A673 (cell line): ENCODE results near the gene PDE11A. TPM values are rescaled to one million over a fixed set of nuclear protein-coding genes. Genes with fewer than 3 reads are reported as not detected.
A peak's percentile ranks its signal among the peaks of the same experiment; 100 is the strongest.

ENCODE experiments used
- BruUV-seq: library from RNA; stranded (reverse); fragments of 400-500 nt; replicated peaks from 2 replicates; lab custom pipeline; 2021; lab: Mats Ljungman, UMichigan
- CTCF ChIA-PET: fragments of 300-600 bp; sonication (Branson Sonifier 250); formaldehyde crosslinking; loops from one replicate; lab custom pipeline; 2022; ENCODE audit warnings: antibody characterized with exemption; lab: Charles Lee
- POLR2A ChIA-PET: fragments of 300-600 bp; sonication (Branson Sonifier 250); formaldehyde crosslinking; loops from one replicate; lab custom pipeline; 2022; ENCODE audit warnings: antibody characterized with exemption; ENCODE audit not compliant: low non-redundant PET; lab: Charles Lee
- DNase-seq: peaks from one replicate; pipeline ENCODE4 v3.0.0-alpha.2; 2015; ENCODE audit warnings: low spot score
- H3K27ac ChIP-seq: fragments of 200-600 bp; sonication (generic); 2 replicates; pipeline ENCODE4 v1.5.1; 2016; ENCODE audit warnings: mixed run types, low read depth, mild to moderate bottlenecking, mixed read lengths, antibody characterized with exemption, low read length; ENCODE audit not compliant: poor library complexity, severe bottlenecking
- H3K27me3 ChIP-seq: fragments of 200-600 bp; sonication (generic); replicated peaks from 2 replicates; pipeline ENCODE4 v1.6.1; 2017; ENCODE audit warnings: mixed run types, low read depth, mild to moderate bottlenecking, mixed read lengths, antibody characterized with exemption, low read length; ENCODE audit not compliant: insufficient read depth, poor library complexity
- H3K36me3 ChIP-seq: fragments of 200-600 bp; sonication (generic); 2 replicates; pipeline ENCODE4 v1.6.1; 2016; ENCODE audit warnings: mixed run types, mild to moderate bottlenecking, mixed read lengths, antibody characterized with exemption, low read length; ENCODE audit not compliant: insufficient read depth, poor library complexity, severe bottlenecking
- H3K4me1 ChIP-seq: fragments of 200-600 bp; sonication (generic); 2 replicates; pipeline ENCODE4 v1.6.1; 2017; ENCODE audit warnings: mixed run types, mild to moderate bottlenecking, mixed read lengths, antibody characterized with exemption, low read length; ENCODE audit not compliant: insufficient read depth, poor library complexity, severe bottlenecking
- H3K4me3 ChIP-seq: fragments of 200-600 bp; sonication (generic); 2 replicates; pipeline ENCODE4 v1.5.1; 2016; ENCODE audit warnings: low read depth, mixed run types, mild to moderate bottlenecking, mixed read lengths, low read length; ENCODE audit not compliant: poor library complexity, severe bottlenecking
- H3K9me3 ChIP-seq: fragments of 200-600 bp; sonication (generic); 2 replicates; pipeline ENCODE4 v1.6.1; 2016; ENCODE audit warnings: mixed run types, low read depth, mild to moderate bottlenecking, mixed read lengths, antibody characterized with exemption, low read length; ENCODE audit not compliant: poor library complexity, severe bottlenecking
- CTCF ChIP-seq: fragments of 300-800, 200-600 bp; sonication (generic); conservative IDR thresholded peaks from 2 replicates; pipeline ENCODE4 v1.5.1; 2017; ENCODE audit warnings: low read depth, mild to moderate bottlenecking, antibody characterized with exemption, low read length, moderate library complexity, mixed read lengths
- EZH2 ChIP-seq: fragments of 200-600 bp; sonication (generic); IDR thresholded peaks from 2 replicates; pipeline ENCODE4 v1.6.1; 2017; ENCODE audit warnings: borderline replicate concordance, low read depth, mild to moderate bottlenecking, mixed read lengths, antibody characterized with exemption, low read length; ENCODE audit not compliant: poor library complexity, severe bottlenecking
- intact Hi-C: fragments of 100-400 bp; cut with micrococcal nuclease; formaldehyde crosslinking; loops from one replicate; pipeline ENCODE4 v1.10.0; 2022; ENCODE audit not compliant: unreplicated experiment
- total RNA-seq: library from RNA; stranded (reverse); gene quantifications from 2 replicates; pipeline ENCODE4 v1.2.3, GENCODE V29; 2021

Gene PDE11A
- total RNA-seq, 1 experiment from 2014 or later, result not detected

GRCh38 chr2:177735318-177735803, 337.2 kb downstream of the PDE11A start:
- Histone ChIP-seq H3K27me3 (no peaks in the 10 kb centered on the region), H3K9me3 (no peaks in the 10 kb centered on the region), H3K4me1 (peaks cover 6% of the 10 kb centered on the region), H3K36me3 (no peaks in the 10 kb centered on the region), H3K4me3 (no peak overlapping the region), H3K27ac (no peak overlapping the region)
- intact Hi-C loops, result no loop called here
- ChIA-PET CTCF (no interaction called here), POLR2A (interaction anchor here (0.7 kb wide), 1 partner anchor 151 kb away, joined by 5 read pairs; no protein-coding TSS in a partner anchor)
- no peak for DNase-seq
- no peak for TF ChIP-seq CTCF
- no TSS peak for BruUV-seq

GRCh38 chr2:177733322-177733855, 339.2 kb downstream of the PDE11A start:
- Histone ChIP-seq H3K27ac (no peak overlapping the region), H3K27me3 (no peaks in the 10 kb centered on the region), H3K4me3 (no peak overlapping the region), H3K9me3 (no peaks in the 10 kb centered on the region), H3K36me3 (no peaks in the 10 kb centered on the region), H3K4me1 (peaks cover 6% of the 10 kb centered on the region)
- POLR2A ChIA-PET, result no interaction called here
- intact Hi-C loops, result no loop called here
- CTCF ChIA-PET, result no interaction called here
- no peak for DNase-seq
- BruUV-seq, result no TSS peak
- no peak for TF ChIP-seq CTCF
- TF ChIP-seq EZH2, result no peak

GRCh38 chr2:177731384-177731783, 341.2 kb downstream of the PDE11A start:
- DNase-seq, result peak; percentile 50

More at GRCh38 chr2:177731384-177731783, 341.2 kb downstream of the PDE11A start:
- Histone ChIP-seq H3K27me3 (no peaks in the 10 kb centered on the region), H3K36me3 (no peaks in the 10 kb centered on the region), H3K9me3 (no peaks in the 10 kb centered on the region), H3K4me1 (peaks cover 6% of the 10 kb centered on the region), H3K4me3 (no peak overlapping the region), H3K27ac (no peak overlapping the region)
- ChIA-PET POLR2A (no interaction called here), CTCF (no interaction called here)
- BruUV-seq, result no TSS peak
- intact Hi-C loops, result no loop called here
- TF ChIP-seq EZH2, result no peak
- no peak for TF ChIP-seq CTCF
